DOHH2 (cell line): ENCODE results near the gene ACP3.

Experiments
- EZH2phosphoT487 ChIP-seq: fragments of 200-600 bp; sonication (generic); IDR thresholded peaks from 2 replicates; pipeline ENCODE4 v1.6.1; 2017; ENCODE audit warnings: borderline replicate concordance, mild to moderate bottlenecking, antibody characterized with exemption, low read length, moderate library complexity, mixed read lengths
- TF ChIP-seq, protein P1 (sequence below): fragments of 200-600 bp; sonication (generic); IDR thresholded peaks from one replicate; pipeline ENCODE4 v1.5.1; 2014; ENCODE audit warnings: antibody characterized with exemption, mild to moderate bottlenecking, low read depth, low read length; ENCODE audit not compliant: poor library complexity, severe bottlenecking

DNA sequence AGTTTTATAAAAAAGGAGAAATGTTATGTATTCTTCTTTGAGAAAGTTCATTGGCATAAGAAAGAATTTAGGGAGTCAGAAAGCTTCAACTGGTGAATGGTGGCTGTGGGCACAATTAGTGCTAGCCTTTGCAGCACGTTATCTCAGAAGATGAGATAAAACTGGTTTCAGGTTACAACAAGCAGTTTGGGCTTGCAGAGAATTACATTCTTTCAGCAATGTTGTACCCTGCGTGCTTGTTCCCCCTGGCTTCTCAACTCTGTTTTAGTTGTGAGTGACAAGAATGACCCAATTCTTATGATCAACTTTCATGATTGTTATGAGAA is 31.6 kb upstream of the ACP3 start:
- TF ChIP-seq, protein P1, sequence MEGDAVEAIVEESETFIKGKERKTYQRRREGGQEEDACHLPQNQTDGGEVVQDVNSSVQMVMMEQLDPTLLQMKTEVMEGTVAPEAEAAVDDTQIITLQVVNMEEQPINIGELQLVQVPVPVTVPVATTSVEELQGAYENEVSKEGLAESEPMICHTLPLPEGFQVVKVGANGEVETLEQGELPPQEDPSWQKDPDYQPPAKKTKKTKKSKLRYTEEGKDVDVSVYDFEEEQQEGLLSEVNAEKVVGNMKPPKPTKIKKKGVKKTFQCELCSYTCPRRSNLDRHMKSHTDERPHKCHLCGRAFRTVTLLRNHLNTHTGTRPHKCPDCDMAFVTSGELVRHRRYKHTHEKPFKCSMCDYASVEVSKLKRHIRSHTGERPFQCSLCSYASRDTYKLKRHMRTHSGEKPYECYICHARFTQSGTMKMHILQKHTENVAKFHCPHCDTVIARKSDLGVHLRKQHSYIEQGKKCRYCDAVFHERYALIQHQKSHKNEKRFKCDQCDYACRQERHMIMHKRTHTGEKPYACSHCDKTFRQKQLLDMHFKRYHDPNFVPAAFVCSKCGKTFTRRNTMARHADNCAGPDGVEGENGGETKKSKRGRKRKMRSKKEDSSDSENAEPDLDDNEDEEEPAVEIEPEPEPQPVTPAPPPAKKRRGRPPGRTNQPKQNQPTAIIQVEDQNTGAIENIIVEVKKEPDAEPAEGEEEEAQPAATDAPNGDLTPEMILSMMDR: no peak
- no peak for TF ChIP-seq EZH2phosphoT487
